GM19035 (cell line): ENCODE measurements around the gene LCOR.

Source experiments
- ATAC-seq: cut with Tn5 transposase; IDR thresholded peaks from one replicate; pipeline ENCODE4 v1.9.1; 2021; ENCODE audit not compliant: unreplicated experiment

LCOR gene

GRCh38 chr10:96984541-96985131 lies 152.5 kb downstream of the LCOR start:
- ATAC-seq: no peak

- no peak for ATAC-seq
Measured at GRCh38 chr10:96986200-96986856, 154.2 kb downstream of the LCOR start.

GRCh38 chr10:96987141-96987841 lies 155.2 kb downstream of the LCOR start:
- ATAC-seq: no peak

- no peak for ATAC-seq
Measured at GRCh38 chr10:96987842-96988175, 155.7 kb downstream of the LCOR start.

- ATAC-seq: no peak
Measured at GRCh38 chr10:96988426-96988825, 156.3 kb downstream of the LCOR start.

- ATAC-seq: peak; percentile 57
Measured at GRCh38 chr10:96991313-96991841, 159.3 kb downstream of the LCOR start.

- ATAC-seq: no peak
Measured at GRCh38 chr10:96992721-96993120, 160.6 kb downstream of the LCOR start.

GRCh38 chr10:96995851-96996250 lies 163.8 kb downstream of the LCOR start:
- ATAC-seq: no peak

GRCh38 chr10:96996275-96996965 lies 164.3 kb downstream of the LCOR start:
- no peak for ATAC-seq

- ATAC-seq: no peak
Measured at GRCh38 chr10:96998329-96998888, 166.3 kb downstream of the LCOR start.

- ATAC-seq: no peak
Measured at GRCh38 chr10:96999337-96999736, 167.2 kb downstream of the LCOR start.

GRCh38 chr10:96999987-97000386 lies 167.9 kb downstream of the LCOR start:
- ATAC-seq: no peak

- no peak for ATAC-seq
Measured at GRCh38 chr10:97000487-97001182, 168.5 kb downstream of the LCOR start.

GRCh38 chr10:97001183-97001991 lies 169.3 kb downstream of the LCOR start:
- ATAC-seq: no peak

- ATAC-seq: no peak
Measured at GRCh38 chr10:97002670-97003069, 170.6 kb downstream of the LCOR start.

- no peak for ATAC-seq
Measured at GRCh38 chr10:97003151-97003803, 171.2 kb downstream of the LCOR start.

GRCh38 chr10:97003804-97004201 lies 171.7 kb downstream of the LCOR start:
- ATAC-seq: no peak

GRCh38 chr10:97004591-97004990 lies 172.5 kb downstream of the LCOR start:
- no peak for ATAC-seq

- no peak for ATAC-seq
Measured at GRCh38 chr10:97005349-97005748, 173.3 kb downstream of the LCOR start.
